Thyroid gland (tissue), 4 donors: ENCODE results near the gene OBSCN. TPM values are rescaled to one million over a fixed set of nuclear protein-coding genes. Genes with fewer than 3 reads are reported as not detected.

Source experiments
- DNase-seq, 2 donors: peaks; one replicate each; pipeline ENCODE4 v3.0.0-alpha.2; 2019
- H3K27ac ChIP-seq, 3 donors: fragments of 200-600 bp; sonication (generic); 1 replicate in 2 of 3; 2 replicates in 1 of 3; pipeline ENCODE4 v1.5.1; 2016 to 2019; ENCODE audit warnings: mild to moderate bottlenecking in 1 of 3, moderate library complexity in 1 of 3
- H3K27me3 ChIP-seq: fragments of 200-600 bp; sonication (generic); one replicate; pipeline ENCODE4 v1.5.1; 2019
- H3K36me3 ChIP-seq, 2 donors: fragments of 200-600 bp; sonication (generic); one replicate each; pipeline ENCODE4 v1.5.1; 2016 to 2019
- H3K4me1 ChIP-seq, 2 donors: fragments of 200-600 bp; sonication (generic); one replicate each; pipeline ENCODE4 v1.5.1; 2017 to 2019
- H3K4me3 ChIP-seq, 3 donors: fragments of 200-600 bp; sonication (generic); replicated peaks in 1 of 3; 1 replicate in 2 of 3; 2 replicates in 1 of 3; pipeline ENCODE4 v1.5.1; 2016; ENCODE audit warnings: mild to moderate bottlenecking in 1 of 3
- H3K9me3 ChIP-seq: fragments of 200-600 bp; sonication (generic); one replicate; pipeline ENCODE4 v1.5.1; 2017
- POLR2A ChIP-seq, 2 donors: fragments of 450-650 bp; IDR thresholded peaks; one replicate each; pipeline ENCODE4 v1.6.1; 2017; ENCODE audit warnings: antibody characterized with exemption in 2 of 2, mild to moderate bottlenecking in 2 of 2, moderate library complexity in 1 of 2
- WGBS, 2 donors: methylation state at CpG; one replicate each; pipeline ENCODE4 v1.1.5; 2017; 5-methylcytosine and 5-hydroxymethylcytosine counted together
- intact Hi-C: fragments of 100-400 bp; cut with DNase I; formaldehyde crosslinking; loops from one replicate; pipeline ENCODE4 v1.15.1; 2023
- total RNA-seq, 4 donors: library from RNA; depleted of rRNA; stranded (reverse); fragments of >200 nt; gene quantifications; one replicate each; pipeline ENCODE4 v1.2.3, GENCODE V29; 2016
- TF ChIP-seq, protein P1 (sequence below), 6 experiments: fragments of 200-600 bp in 3 of 6; fragments of 450-650 bp in 3 of 6; sonication (generic) in 3 of 6; IDR thresholded peaks; one replicate each; pipeline ENCODE4 v1.5.1; 2016 to 2019; ENCODE audit warnings: antibody characterized with exemption in 6 of 6, mild to moderate bottlenecking in 2 of 6, inconsistent platforms in 1 of 6, moderate library complexity in 1 of 6

Gene OBSCN
- total RNA-seq, 4 donors from 2014 or later = 24.0 to 35.1 (median 31.5) TPM

DNA sequence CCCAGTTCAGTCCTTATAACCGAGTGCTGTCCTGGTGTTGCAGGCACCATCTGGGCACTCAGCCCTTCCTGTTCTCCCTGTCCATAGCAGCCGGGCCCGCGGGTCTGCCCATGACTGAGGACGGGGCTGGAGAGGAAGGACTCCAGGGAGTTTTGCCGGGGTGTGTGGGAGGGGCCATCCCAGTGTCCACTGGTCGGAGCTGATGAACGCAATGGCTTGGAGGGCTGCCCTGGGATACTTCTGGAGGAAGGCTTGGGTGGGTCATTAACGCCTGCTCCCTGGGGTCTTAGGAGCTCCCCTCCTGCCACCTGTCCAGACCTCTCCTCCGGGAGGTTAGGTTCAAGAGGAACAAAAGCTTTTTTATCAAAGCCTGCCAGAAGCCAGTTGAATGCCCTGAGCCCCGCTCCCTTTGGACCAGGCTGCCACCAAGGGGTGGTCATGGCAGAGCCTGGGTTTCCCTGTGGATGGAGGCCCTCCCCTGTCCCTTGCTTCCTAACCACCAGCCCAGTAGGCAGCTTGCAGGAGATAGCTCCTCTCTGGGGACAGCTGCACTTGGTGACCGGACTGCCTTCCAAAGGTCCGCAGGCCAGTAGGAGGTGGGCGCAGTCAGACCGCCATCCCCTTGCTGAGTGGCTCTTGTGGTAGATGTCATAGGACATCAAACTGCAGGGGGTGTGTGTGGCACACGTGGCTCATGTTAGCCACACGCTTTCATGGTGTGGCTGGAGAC is 137.5 kb downstream of the OBSCN start:
- Histone ChIP-seq H3K27ac (no peak overlapping the region), H3K4me1 (no peaks in the 10 kb centered on the region), H3K4me3 (no peak overlapping the region), H3K27me3 (no peaks in the 10 kb centered on the region), H3K36me3 (no peaks in the 10 kb centered on the region), H3K9me3 (no peaks in the 10 kb centered on the region)
- intact Hi-C loops = no loop called here
- 92% methylated on average over 7 of the region's 17 CpGs; no CpG with 5 or more reads in 1 of the 2 donors for WGBS, 2 donors
- DNase-seq = peak in 1 of 2 donors; percentile 0
- TF ChIP-seq, protein P1, sequence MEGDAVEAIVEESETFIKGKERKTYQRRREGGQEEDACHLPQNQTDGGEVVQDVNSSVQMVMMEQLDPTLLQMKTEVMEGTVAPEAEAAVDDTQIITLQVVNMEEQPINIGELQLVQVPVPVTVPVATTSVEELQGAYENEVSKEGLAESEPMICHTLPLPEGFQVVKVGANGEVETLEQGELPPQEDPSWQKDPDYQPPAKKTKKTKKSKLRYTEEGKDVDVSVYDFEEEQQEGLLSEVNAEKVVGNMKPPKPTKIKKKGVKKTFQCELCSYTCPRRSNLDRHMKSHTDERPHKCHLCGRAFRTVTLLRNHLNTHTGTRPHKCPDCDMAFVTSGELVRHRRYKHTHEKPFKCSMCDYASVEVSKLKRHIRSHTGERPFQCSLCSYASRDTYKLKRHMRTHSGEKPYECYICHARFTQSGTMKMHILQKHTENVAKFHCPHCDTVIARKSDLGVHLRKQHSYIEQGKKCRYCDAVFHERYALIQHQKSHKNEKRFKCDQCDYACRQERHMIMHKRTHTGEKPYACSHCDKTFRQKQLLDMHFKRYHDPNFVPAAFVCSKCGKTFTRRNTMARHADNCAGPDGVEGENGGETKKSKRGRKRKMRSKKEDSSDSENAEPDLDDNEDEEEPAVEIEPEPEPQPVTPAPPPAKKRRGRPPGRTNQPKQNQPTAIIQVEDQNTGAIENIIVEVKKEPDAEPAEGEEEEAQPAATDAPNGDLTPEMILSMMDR (IDR thresholded peaks at IDR 0.05) = no peak
- TF ChIP-seq POLR2A (IDR thresholded peaks at IDR 0.05) = no peak

- 84 to 85% methylated on average over 8 to 9 of the region's 9 CpGs for WGBS, 2 donors
- no peak for DNase-seq
These were observed 138.9 kb downstream of the OBSCN start for GRCh38 chr1:228346731-228347130.

GRCh38 chr1:228347181-228347580 is 139.3 kb downstream of the OBSCN start:
- Histone ChIP-seq H3K9me3 (no peaks in the 10 kb centered on the region), H3K27me3 (no peaks in the 10 kb centered on the region), H3K4me3 (no peak overlapping the region), H3K36me3 (no peaks in the 10 kb centered on the region), H3K4me1 (no peaks in the 10 kb centered on the region), H3K27ac (no peak overlapping the region)
- TF ChIP-seq, protein P1 (IDR thresholded peaks at IDR 0.05) = no peak
- TF ChIP-seq POLR2A (IDR thresholded peaks at IDR 0.05) = no peak
- no peak for DNase-seq
- intact Hi-C loops = no loop called here
- WGBS, 2 donors = 78 to 93% methylated on average over 3 to 7 of the region's 7 CpGs

More at GRCh38 chr1:228346731-228347130, 138.9 kb downstream of the OBSCN start:
- TF ChIP-seq POLR2A (IDR thresholded peaks at IDR 0.05) = no peak
- TF ChIP-seq, protein P1 (IDR thresholded peaks at IDR 0.05) = no peak
- no peaks in the 10 kb centered on the region for H3K36me3 ChIP-seq
- H3K27me3 ChIP-seq = no peaks in the 10 kb centered on the region
- no peaks in the 10 kb centered on the region for H3K4me1 ChIP-seq
- H3K9me3 ChIP-seq = no peaks in the 10 kb centered on the region
- H3K27ac ChIP-seq = no peak overlapping the region
- no peak overlapping the region for H3K4me3 ChIP-seq
- intact Hi-C loops = no loop called here

DNA sequence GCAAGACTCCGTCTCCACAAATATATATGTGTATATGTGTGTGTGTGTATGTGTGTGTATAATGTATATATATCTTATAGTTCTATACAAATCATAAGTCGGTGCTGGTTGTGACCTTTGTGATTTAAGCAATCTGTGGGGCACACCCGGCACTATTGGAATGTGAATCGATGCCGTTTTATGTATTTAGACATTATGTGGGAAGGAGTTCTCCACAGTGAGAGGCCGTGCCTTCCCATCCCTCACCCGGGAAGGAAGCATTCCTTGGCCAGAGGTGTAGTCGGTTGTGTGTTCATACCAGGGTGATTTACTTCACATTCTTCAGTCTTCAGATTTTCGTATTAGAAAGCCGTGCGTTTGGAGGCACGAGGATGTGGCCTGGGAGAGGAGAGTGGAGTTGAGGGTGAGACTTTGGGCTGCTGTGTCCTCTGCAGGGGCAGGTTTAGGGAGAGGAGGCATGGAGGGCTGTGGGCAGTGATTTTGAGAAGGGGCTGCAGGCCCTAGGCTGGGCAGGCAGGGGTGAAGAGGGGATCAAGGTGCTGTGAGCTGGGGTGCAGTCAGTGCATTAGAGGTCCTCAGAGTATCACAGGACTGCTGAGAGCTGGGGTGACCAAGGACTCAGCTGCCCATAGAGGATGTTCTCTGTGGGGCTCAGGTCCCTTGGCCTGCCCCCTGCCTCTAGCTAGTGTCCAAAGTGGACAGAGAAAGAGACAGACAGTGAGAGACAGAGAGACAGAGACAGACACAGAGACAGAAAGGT is 141.0 kb downstream of the OBSCN start:
- 80 to 87% methylated on average over 12 of the region's 12 CpGs for WGBS, 2 donors
- no peak overlapping the region for H3K4me3 ChIP-seq
- TF ChIP-seq, protein P1 (IDR thresholded peaks at IDR 0.05) = no peak
- no peak for TF ChIP-seq POLR2A (IDR thresholded peaks at IDR 0.05)
- H3K27me3 ChIP-seq = no peaks in the 10 kb centered on the region
- no peaks in the 10 kb centered on the region for H3K36me3 ChIP-seq
- no peak for DNase-seq
- no peaks in the 10 kb centered on the region for H3K9me3 ChIP-seq
- no peaks in the 10 kb centered on the region for H3K4me1 ChIP-seq
- intact Hi-C loops = no loop called here
- H3K27ac ChIP-seq = no peak overlapping the region

GRCh38 chr1:228349701-228350171 is 141.9 kb downstream of the OBSCN start:
- intact Hi-C loops = no loop called here
- H3K27me3 ChIP-seq = no peaks in the 10 kb centered on the region
- no peaks in the 10 kb centered on the region for H3K4me1 ChIP-seq
- 95% methylated on average over 13 of the region's 15 CpGs for WGBS, 2 donors
- H3K9me3 ChIP-seq = no peaks in the 10 kb centered on the region
- no peak overlapping the region for H3K4me3 ChIP-seq
- H3K36me3 ChIP-seq = no peaks in the 10 kb centered on the region
- peak in 1 of 2 donors; percentile 1 for DNase-seq
- no peak overlapping the region for H3K27ac ChIP-seq
- TF ChIP-seq, protein P1 (IDR thresholded peaks at IDR 0.05) = no peak
- no peak for TF ChIP-seq POLR2A (IDR thresholded peaks at IDR 0.05)
